ENCODE data around the gene CTTNBP2. TPM values are rescaled to one million over a fixed set of nuclear protein-coding genes. Genes with fewer than 3 reads are reported as not detected.

Gene CTTNBP2
- total and polyA plus RNA-seq, 2 donors (not counting 1 experiment from before 2014, with no cell fraction given): 0.04 to 0.27 TPM

DNA sequence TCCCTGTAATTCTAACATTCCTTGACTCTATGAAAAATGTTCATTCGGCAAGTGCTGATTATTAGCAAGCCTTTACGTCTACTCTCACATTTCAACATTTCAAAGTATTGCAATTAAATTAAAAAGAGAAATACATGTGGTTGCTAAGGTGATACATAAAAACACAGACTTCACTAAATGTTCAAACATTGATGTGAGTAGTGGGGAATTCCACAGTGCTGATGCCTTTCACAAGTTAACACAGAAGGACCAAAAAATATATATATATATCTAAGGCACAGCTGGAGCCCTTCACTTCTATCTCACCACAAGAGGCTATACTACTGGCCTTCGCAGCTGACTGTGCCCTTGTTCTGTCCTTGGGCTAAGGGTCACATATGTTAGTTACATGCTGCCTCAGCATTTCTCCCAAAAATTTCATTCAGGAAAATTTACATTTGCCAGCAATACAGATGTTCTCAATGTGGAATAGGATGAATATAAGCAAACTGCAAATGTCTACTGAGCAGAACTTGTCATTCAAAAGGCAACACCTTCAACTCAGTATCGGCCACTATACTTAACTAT is 13.9 kb downstream of the CTTNBP2 start:
- WGBS (ENCODE audit: insufficient coverage): 100% methylated on average over 1 of the region's 4 CpGs
- Histone ChIP-seq H3K4me1 (ENCODE audit: control insufficient read depth in 2 of 2, insufficient read depth in 2 of 2, low read length in 2 of 2) (no peaks in the 10 kb centered on the region), H3K9ac (ENCODE audit: low read length) (no peak overlapping the region), H3K27ac (ENCODE audit: low read length in 2 of 2) (no peak overlapping the region), H3K4me3 (ENCODE audit: control extremely low read depth in 1 of 5, extremely low read depth in 1 of 5, insufficient read depth in 1 of 5, low read depth in 2 of 5, low read length in 4 of 5) (no peak overlapping the region), H2AFZ (ENCODE audit: insufficient read depth, low read depth, low read length, poor library complexity, severe bottlenecking) (no peak overlapping the region), H3K79me2 (ENCODE audit: control insufficient read depth, insufficient read depth, low read length) (no peaks in the 10 kb centered on the region), H3K36me3 (replicated peaks in 1 of 2; ENCODE audit: control extremely low read depth in 1 of 2, control insufficient read depth in 1 of 2, extremely low read depth in 1 of 2, insufficient read depth in 2 of 2, low read length in 1 of 2) (no peaks in the 10 kb centered on the region), H4K20me1 (ENCODE audit: control insufficient read depth, insufficient read depth, low read length, poor library complexity, severe bottlenecking) (no peaks in the 10 kb centered on the region), H3K9me3 (ENCODE audit: control extremely low read depth in 1 of 3, control insufficient read depth in 2 of 3, insufficient read depth in 1 of 3, low read length in 2 of 3) (no peaks in the 10 kb centered on the region), H3K4me2 (replicated peaks; ENCODE audit: low read depth, low read length, poor library complexity, severe bottlenecking) (no peak overlapping the region), H3K27me3 (replicated peaks in 1 of 4; ENCODE audit: control extremely low read depth in 1 of 4, control insufficient read depth in 3 of 4, insufficient read depth in 4 of 4, low read length in 3 of 4) (no peaks in the 10 kb centered on the region)
- no peak overlapping the region for H3K4me3 Mint-ChIP-seq
- H3K4me1 Mint-ChIP-seq: no peaks in the 10 kb centered on the region
- no peaks in the 10 kb centered on the region for H3K9me3 Mint-ChIP-seq (ENCODE audit: insufficient read depth)
- ATAC-seq (ENCODE audit: low read depth) (no peak), DNase-seq (no peak)
- POLR2A ChIA-PET: no interaction called here
- CTCF ChIA-PET: no interaction called here
- H3K27ac Mint-ChIP-seq: no peak overlapping the region
- TF ChIP-seq EZH2 (IDR thresholded peaks at IDR 0.05; ENCODE audit: borderline replicate concordance, insufficient read depth, low read depth, low read length, poor library complexity, severe bottlenecking) (no peak), CTCF (IDR thresholded peaks at IDR 0.05) (no peak)
- intact Hi-C loops (cut with micrococcal nuclease): no loop called here
- peaks cover 20% of the 10 kb centered on the region for H3K27me3 Mint-ChIP-seq

DNA sequence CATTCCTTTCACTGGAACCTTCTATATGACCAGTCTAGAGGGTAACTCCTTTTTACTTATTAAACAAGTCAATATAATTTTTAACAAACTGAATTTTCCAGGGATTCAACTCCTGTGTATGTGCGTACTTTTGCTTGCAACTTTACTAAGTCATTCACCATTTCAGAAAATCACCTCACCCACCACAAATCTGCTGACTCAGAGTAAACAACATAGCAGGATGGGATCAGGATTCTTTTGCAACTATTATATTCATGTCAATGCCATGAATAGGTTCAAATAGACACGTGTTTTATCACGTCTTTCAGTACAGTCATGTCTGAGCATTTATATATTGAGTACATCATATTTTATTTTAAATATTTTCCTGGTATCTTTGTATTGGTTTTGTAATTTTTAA is 14.5 kb downstream of the CTTNBP2 start:
- Histone ChIP-seq H4K20me1 (ENCODE audit: control insufficient read depth, insufficient read depth, low read length, poor library complexity, severe bottlenecking) (no peaks in the 10 kb centered on the region), H3K79me2 (ENCODE audit: control insufficient read depth, insufficient read depth, low read length) (no peaks in the 10 kb centered on the region), H3K9me3 (ENCODE audit: control extremely low read depth in 1 of 3, control insufficient read depth in 2 of 3, insufficient read depth in 1 of 3, low read length in 2 of 3) (no peaks in the 10 kb centered on the region), H3K4me3 (ENCODE audit: control extremely low read depth in 1 of 5, extremely low read depth in 1 of 5, insufficient read depth in 1 of 5, low read depth in 2 of 5, low read length in 4 of 5) (no peak overlapping the region), H2AFZ (ENCODE audit: insufficient read depth, low read depth, low read length, poor library complexity, severe bottlenecking) (no peak overlapping the region), H3K9ac (ENCODE audit: low read length) (no peak overlapping the region), H3K4me2 (replicated peaks; ENCODE audit: low read depth, low read length, poor library complexity, severe bottlenecking) (no peak overlapping the region), H3K27ac (ENCODE audit: low read length in 2 of 2) (no peak overlapping the region), H3K4me1 (ENCODE audit: control insufficient read depth in 2 of 2, insufficient read depth in 2 of 2, low read length in 2 of 2) (no peaks in the 10 kb centered on the region), H3K36me3 (replicated peaks in 1 of 2; ENCODE audit: control extremely low read depth in 1 of 2, control insufficient read depth in 1 of 2, extremely low read depth in 1 of 2, insufficient read depth in 2 of 2, low read length in 1 of 2) (no peaks in the 10 kb centered on the region), H3K27me3 (replicated peaks in 1 of 4; ENCODE audit: control extremely low read depth in 1 of 4, control insufficient read depth in 3 of 4, insufficient read depth in 4 of 4, low read length in 3 of 4) (no peaks in the 10 kb centered on the region)
- WGBS (ENCODE audit: insufficient coverage): no CpG with 5 or more reads among the region's 3 CpGs
- ChIA-PET CTCF (no interaction called here), POLR2A (no interaction called here)
- Mint-ChIP-seq H3K27me3 (peaks cover 20% of the 10 kb centered on the region), H3K27ac (no peak overlapping the region), H3K9me3 (ENCODE audit: insufficient read depth) (no peaks in the 10 kb centered on the region), H3K4me1 (no peaks in the 10 kb centered on the region), H3K4me3 (no peak overlapping the region)
- intact Hi-C loops (cut with micrococcal nuclease): no loop called here
- DNase-seq (no peak), ATAC-seq (ENCODE audit: low read depth) (no peak)
- TF ChIP-seq CTCF (IDR thresholded peaks at IDR 0.05) (no peak), EZH2 (IDR thresholded peaks at IDR 0.05; ENCODE audit: borderline replicate concordance, insufficient read depth, low read depth, low read length, poor library complexity, severe bottlenecking) (no peak)
